Muscle of leg (tissue), 11 donors: ENCODE results near the gene USP25. TPM values are rescaled to one million over a fixed set of nuclear protein-coding genes. Genes with fewer than 3 reads are reported as not detected.

Experiments
- DNase-seq: peaks from one replicate; pipeline ENCODE4 v3.0.0; 2013
- H3K27ac ChIP-seq: one replicate; pipeline ENCODE4 v1.5.1; 2013; ENCODE audit warnings: mild to moderate bottlenecking, low read length, control low read depth
- H3K27me3 ChIP-seq: one replicate; pipeline ENCODE4 v1.6.1; 2013; ENCODE audit warnings: low read length; ENCODE audit not compliant: control insufficient read depth, insufficient read depth
- H3K36me3 ChIP-seq: one replicate; pipeline ENCODE4 v1.6.1; 2013; ENCODE audit warnings: low read length; ENCODE audit not compliant: control insufficient read depth, insufficient read depth
- H3K4me1 ChIP-seq: one replicate; pipeline ENCODE4 v1.6.1; 2013; ENCODE audit warnings: low read length; ENCODE audit not compliant: control insufficient read depth, insufficient read depth
- H3K4me3 ChIP-seq: one replicate; pipeline ENCODE4 v1.5.1; 2013; ENCODE audit warnings: low read length, control low read depth
- H3K9me3 ChIP-seq: replicated peaks from 2 replicates; pipeline ENCODE4 v1.6.1; 2013; ENCODE audit warnings: low read depth, low read length; ENCODE audit not compliant: control insufficient read depth
- WGBS: methylation state at CpG from one replicate; pipeline ENCODE4 v1.1.5; 2013; ENCODE audit warnings: missing lambda C conversion rate; ENCODE audit not compliant: insufficient coverage; 5-methylcytosine and 5-hydroxymethylcytosine counted together
- polyA plus RNA-seq, 8 donors: library from polyadenylated mRNA; unstranded; fragments of 120-200 nt; gene quantifications; one replicate each; pipeline versions ENCODE4 v1.2.1 to v1.2.3, GENCODE V29; 2013; ENCODE audit warnings: inconsistent platforms in 1 of 8, low replicate concordance in 1 of 8; ENCODE audit not compliant: insufficient read length in 8 of 8, insufficient read depth in 1 of 8
- total RNA-seq: library from RNA; stranded (reverse); fragments of 120-200 nt; gene quantifications from one replicate; pipeline ENCODE4 v1.2.4, GENCODE V29; 2013

The USP25 gene
- total and polyA plus RNA-seq, 9 donors = 25.6 to 47.3 (median 35.7) TPM

- H3K27ac ChIP-seq = no peak overlapping the region
- no peaks in the 10 kb centered on the region for H3K27me3 ChIP-seq
- DNase-seq = no peak
- peaks cover 13% of the 10 kb centered on the region for H3K36me3 ChIP-seq
- no peaks in the 10 kb centered on the region for H3K9me3 ChIP-seq
- H3K4me3 ChIP-seq = no peak overlapping the region
- H3K4me1 ChIP-seq = no peaks in the 10 kb centered on the region
- 94% methylated on average over 4 of the region's 4 CpGs for WGBS
Observed at GRCh38 chr21:15870819-15871218, 141.0 kb downstream of the USP25 start.

- no peaks in the 10 kb centered on the region for H3K4me1 ChIP-seq
- H3K4me3 ChIP-seq = no peak overlapping the region
- no peak for DNase-seq
- H3K27me3 ChIP-seq = no peaks in the 10 kb centered on the region
- peaks cover 15% of the 10 kb centered on the region for H3K36me3 ChIP-seq
- WGBS = 100% methylated on average over 1 of the region's 4 CpGs
- no peak overlapping the region for H3K27ac ChIP-seq
- H3K9me3 ChIP-seq = no peaks in the 10 kb centered on the region
Observed at GRCh38 chr21:15872236-15872635, 142.5 kb downstream of the USP25 start.

GRCh38 chr21:15874615-15875014 is 144.8 kb downstream of the USP25 start:
- no peaks in the 10 kb centered on the region for H3K9me3 ChIP-seq
- H3K27me3 ChIP-seq = no peaks in the 10 kb centered on the region
- no peak overlapping the region for H3K27ac ChIP-seq
- DNase-seq = no peak
- no peak overlapping the region for H3K4me3 ChIP-seq
- H3K4me1 ChIP-seq = no peaks in the 10 kb centered on the region
- WGBS = no CpG with 5 or more reads among the region's 5 CpGs
- H3K36me3 ChIP-seq = peaks cover 16% of the 10 kb centered on the region

GRCh38 chr21:15875286-15875685 is 145.5 kb downstream of the USP25 start:
- WGBS = 100% methylated on average over 1 of the region's 3 CpGs
- H3K36me3 ChIP-seq = peaks cover 17% of the 10 kb centered on the region
- no peaks in the 10 kb centered on the region for H3K4me1 ChIP-seq
- H3K27ac ChIP-seq = no peak overlapping the region
- no peaks in the 10 kb centered on the region for H3K27me3 ChIP-seq
- no peak for DNase-seq
- H3K4me3 ChIP-seq = no peak overlapping the region
- H3K9me3 ChIP-seq = peaks cover under 1% of the 10 kb centered on the region

- no peaks in the 10 kb centered on the region for H3K27me3 ChIP-seq
- no peak overlapping the region for H3K27ac ChIP-seq
- no peaks in the 10 kb centered on the region for H3K36me3 ChIP-seq
- DNase-seq = no peak
- H3K4me1 ChIP-seq = no peaks in the 10 kb centered on the region
- 76% methylated on average over 4 of the region's 4 CpGs for WGBS
- no peaks in the 10 kb centered on the region for H3K9me3 ChIP-seq
- no peak overlapping the region for H3K4me3 ChIP-seq
Observed at GRCh38 chr21:15893902-15894301, 164.1 kb downstream of the USP25 start.

GRCh38 chr21:15894596-15894995 is 164.8 kb downstream of the USP25 start:
- Histone ChIP-seq H3K4me3 (no peak overlapping the region), H3K4me1 (no peaks in the 10 kb centered on the region), H3K27me3 (no peaks in the 10 kb centered on the region), H3K9me3 (no peaks in the 10 kb centered on the region), H3K36me3 (no peaks in the 10 kb centered on the region), H3K27ac (no peak overlapping the region)
- peak; percentile 58 for DNase-seq

- Histone ChIP-seq H3K36me3 (no peaks in the 10 kb centered on the region), H3K4me3 (no peak overlapping the region), H3K27me3 (no peaks in the 10 kb centered on the region), H3K4me1 (no peaks in the 10 kb centered on the region), H3K27ac (no peak overlapping the region), H3K9me3 (no peaks in the 10 kb centered on the region)
- DNase-seq = peak; percentile 27
- WGBS = 91% methylated on average over 1 of the region's 5 CpGs
Observed at GRCh38 chr21:15895142-15896106, 165.6 kb downstream of the USP25 start.

- H3K27me3 ChIP-seq = no peaks in the 10 kb centered on the region
- H3K27ac ChIP-seq = no peak overlapping the region
- no peaks in the 10 kb centered on the region for H3K4me1 ChIP-seq
- H3K36me3 ChIP-seq = no peaks in the 10 kb centered on the region
- DNase-seq = no peak
- no peaks in the 10 kb centered on the region for H3K9me3 ChIP-seq
- 92% methylated on average over 2 of the region's 4 CpGs for WGBS
- no peak overlapping the region for H3K4me3 ChIP-seq
Observed at GRCh38 chr21:15896501-15896900, 166.7 kb downstream of the USP25 start.

- WGBS = 91% methylated on average over 8 of the region's 8 CpGs
- peaks cover 3% of the 10 kb centered on the region for H3K9me3 ChIP-seq
Observed at GRCh38 chr21:15904389-15904788, 174.6 kb downstream of the USP25 start.

GRCh38 chr21:15908187-15908586 is 178.4 kb downstream of the USP25 start:
- H3K4me1 ChIP-seq = no peaks in the 10 kb centered on the region
- no peak overlapping the region for H3K27ac ChIP-seq
- H3K27me3 ChIP-seq = no peaks in the 10 kb centered on the region
- 91% methylated on average over 5 of the region's 6 CpGs for WGBS
- H3K9me3 ChIP-seq = peaks cover 2% of the 10 kb centered on the region
- H3K4me3 ChIP-seq = no peak overlapping the region
- no peak for DNase-seq
- no peaks in the 10 kb centered on the region for H3K36me3 ChIP-seq

More at GRCh38 chr21:15904389-15904788, 174.6 kb downstream of the USP25 start:
- H3K4me3 ChIP-seq = no peak overlapping the region
- H3K27me3 ChIP-seq = no peaks in the 10 kb centered on the region
- H3K27ac ChIP-seq = no peak overlapping the region
- no peaks in the 10 kb centered on the region for H3K4me1 ChIP-seq
- no peaks in the 10 kb centered on the region for H3K36me3 ChIP-seq
- no peak for DNase-seq
